ENCODE measurements around the gene USH2A.

DNA sequence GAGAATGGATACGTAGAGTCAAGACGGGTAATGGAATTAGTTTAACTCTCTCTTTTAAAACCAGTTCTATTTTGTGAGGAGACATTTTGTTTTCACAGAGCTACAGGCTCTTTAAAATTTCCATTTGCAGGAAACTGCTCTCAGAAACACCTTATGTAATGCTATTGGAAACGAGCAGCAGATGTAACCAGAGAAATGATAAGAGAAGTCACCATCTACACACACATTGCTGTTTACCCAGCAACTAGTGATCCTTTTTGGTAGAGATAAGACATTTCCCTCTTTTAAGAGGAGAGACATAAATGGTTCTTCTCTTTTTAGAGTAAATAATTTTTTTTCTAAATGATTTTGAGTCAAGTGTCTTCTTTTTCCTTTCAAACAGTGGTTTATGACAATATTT is 775.5 kb downstream of the USH2A start:
- TF ChIP-seq CTCF (IDR thresholded peaks at IDR 0.05) (no peak), HOXB5 (CRISPR knock-in tag; IDR thresholded peaks at IDR 0.05) (no peak), POLR2A (IDR thresholded peaks at IDR 0.05; ENCODE audit: low read length) (no peak), RFX5 (IDR thresholded peaks at IDR 0.05) (no peak), EP300 (IDR thresholded peaks at IDR 0.05) (no peak), JUNB (IDR thresholded peaks at IDR 0.05) (no peak), CHD2 (IDR thresholded peaks at IDR 0.05; ENCODE audit: low read length, partially characterized antibody) (no peak)
- TF ChIP-seq, protein P1, sequence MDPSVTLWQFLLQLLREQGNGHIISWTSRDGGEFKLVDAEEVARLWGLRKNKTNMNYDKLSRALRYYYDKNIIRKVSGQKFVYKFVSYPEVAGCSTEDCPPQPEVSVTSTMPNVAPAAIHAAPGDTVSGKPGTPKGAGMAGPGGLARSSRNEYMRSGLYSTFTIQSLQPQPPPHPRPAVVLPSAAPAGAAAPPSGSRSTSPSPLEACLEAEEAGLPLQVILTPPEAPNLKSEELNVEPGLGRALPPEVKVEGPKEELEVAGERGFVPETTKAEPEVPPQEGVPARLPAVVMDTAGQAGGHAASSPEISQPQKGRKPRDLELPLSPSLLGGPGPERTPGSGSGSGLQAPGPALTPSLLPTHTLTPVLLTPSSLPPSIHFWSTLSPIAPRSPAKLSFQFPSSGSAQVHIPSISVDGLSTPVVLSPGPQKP (IDR thresholded peaks at IDR 0.05; ENCODE audit: low read depth, low read length), result no peak
- TF ChIP-seq, protein P2, sequence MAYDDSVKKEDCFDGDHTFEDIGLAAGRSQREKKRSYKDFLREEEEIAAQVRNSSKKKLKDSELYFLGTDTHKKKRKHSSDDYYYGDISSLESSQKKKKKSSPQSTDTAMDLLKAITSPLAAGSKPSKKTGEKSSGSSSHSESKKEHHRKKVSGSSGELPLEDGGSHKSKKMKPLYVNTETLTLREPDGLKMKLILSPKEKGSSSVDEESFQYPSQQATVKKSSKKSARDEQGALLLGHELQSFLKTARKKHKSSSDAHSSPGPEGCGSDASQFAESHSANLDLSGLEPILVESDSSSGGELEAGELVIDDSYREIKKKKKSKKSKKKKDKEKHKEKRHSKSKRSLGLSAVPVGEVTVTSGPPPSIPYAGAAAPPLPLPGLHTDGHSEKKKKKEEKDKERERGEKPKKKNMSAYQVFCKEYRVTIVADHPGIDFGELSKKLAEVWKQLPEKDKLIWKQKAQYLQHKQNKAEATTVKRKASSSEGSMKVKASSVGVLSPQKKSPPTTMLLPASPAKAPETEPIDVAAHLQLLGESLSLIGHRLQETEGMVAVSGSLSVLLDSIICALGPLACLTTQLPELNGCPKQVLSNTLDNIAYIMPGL (CRISPR knock-in tag; IDR thresholded peaks at IDR 0.05; ENCODE audit: borderline replicate concordance), result no peak
